ENCODE results near the gene NALF2.
A peak's percentile ranks its signal among the peaks of the same experiment; 100 is the strongest.

The NALF2 gene

GRCh38 chrX:69530306-69530705 lies 26.2 kb downstream of the NALF2 start:
- no peak for DNase-seq (ENCODE audit: low spot score)

GRCh38 chrX:69531031-69531755 lies 27.1 kb downstream of the NALF2 start:
- DNase-seq (ENCODE audit: low spot score) = no peak

GRCh38 chrX:69535661-69536060 lies 31.5 kb downstream of the NALF2 start:
- DNase-seq (ENCODE audit: low spot score) = no peak

DNA sequence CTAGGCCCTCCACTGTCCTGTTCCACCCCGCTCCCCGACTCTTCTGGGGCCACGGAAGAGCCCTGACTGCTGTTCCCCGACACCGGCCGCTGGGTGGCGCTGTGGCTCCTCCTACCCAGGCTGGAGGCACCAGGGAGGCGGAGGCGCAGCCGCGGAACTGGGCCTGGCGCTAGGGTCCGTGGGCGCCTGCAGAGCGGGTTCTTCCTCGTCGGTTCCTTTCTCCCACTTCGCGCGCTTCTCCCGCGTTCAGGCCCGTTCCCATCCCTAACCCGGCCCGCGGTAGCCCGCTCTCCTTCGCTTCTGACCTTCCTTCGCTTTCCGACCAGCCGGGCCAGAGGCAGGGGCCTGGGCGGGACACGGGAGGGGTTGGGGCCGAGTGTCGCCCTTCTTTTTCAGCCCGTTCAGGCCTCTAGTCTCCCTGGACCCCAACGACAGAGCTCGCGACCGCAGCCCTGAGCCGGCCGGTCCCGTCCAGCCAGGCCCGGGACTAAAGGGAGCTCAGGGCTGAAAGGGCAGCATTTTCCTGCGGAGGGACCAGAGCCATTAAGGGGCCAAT lies 34.3 kb downstream of the NALF2 start:
- peak; percentile 69 for DNase-seq (ENCODE audit: low spot score)

GRCh38 chrX:69539437-69539836 lies 35.3 kb downstream of the NALF2 start:
- peak; percentile 21 for DNase-seq (ENCODE audit: low spot score)

- no peak for DNase-seq (ENCODE audit: low spot score)
These were observed 37.8 kb downstream of the NALF2 start for GRCh38 chrX:69541956-69542355.

DNA sequence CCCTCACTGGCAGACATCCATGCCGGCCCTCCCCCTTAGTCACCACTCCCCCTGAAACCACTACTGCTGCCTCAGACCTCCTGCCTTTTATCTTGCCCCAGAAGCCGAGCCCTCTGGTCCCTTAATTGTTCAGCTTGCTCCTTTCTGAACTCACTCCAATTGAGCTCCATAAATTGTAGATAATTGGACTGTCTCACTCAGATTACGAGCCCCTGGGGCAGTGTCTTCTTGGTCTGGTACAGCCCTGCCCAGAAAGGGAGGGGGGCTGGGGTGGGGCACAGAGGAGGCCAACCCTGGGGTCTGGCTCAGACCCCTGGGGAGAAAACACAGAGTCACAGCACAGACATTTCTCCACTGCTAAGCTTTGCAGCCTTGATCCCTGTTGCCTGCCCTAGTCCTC lies 39.4 kb downstream of the NALF2 start:
- no peak for DNase-seq (ENCODE audit: low spot score)

DNA sequence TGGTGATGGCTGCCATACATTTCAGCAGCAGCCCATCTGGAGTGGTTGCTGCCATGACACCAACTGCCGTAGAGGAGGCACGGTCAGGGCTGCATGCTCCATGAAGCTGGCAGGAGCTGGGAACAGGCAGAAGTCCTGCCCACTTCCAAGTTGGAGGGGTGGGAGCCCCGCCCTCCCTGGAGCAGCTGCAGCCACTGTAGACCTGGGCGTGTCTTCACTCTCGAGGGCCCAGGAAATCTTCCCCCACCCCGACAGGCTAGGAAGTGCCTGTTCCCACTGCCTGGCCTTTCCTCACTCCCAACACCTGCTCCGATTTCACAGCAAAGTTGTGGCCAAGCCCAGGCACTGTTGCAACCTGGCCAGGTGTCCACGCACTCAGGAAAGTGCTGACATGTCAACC lies 42.3 kb downstream of the NALF2 start:
- DNase-seq (ENCODE audit: low spot score) = no peak

- no peak for DNase-seq (ENCODE audit: low spot score)
These were observed 42.9 kb downstream of the NALF2 start for GRCh38 chrX:69546978-69547377.

DNA sequence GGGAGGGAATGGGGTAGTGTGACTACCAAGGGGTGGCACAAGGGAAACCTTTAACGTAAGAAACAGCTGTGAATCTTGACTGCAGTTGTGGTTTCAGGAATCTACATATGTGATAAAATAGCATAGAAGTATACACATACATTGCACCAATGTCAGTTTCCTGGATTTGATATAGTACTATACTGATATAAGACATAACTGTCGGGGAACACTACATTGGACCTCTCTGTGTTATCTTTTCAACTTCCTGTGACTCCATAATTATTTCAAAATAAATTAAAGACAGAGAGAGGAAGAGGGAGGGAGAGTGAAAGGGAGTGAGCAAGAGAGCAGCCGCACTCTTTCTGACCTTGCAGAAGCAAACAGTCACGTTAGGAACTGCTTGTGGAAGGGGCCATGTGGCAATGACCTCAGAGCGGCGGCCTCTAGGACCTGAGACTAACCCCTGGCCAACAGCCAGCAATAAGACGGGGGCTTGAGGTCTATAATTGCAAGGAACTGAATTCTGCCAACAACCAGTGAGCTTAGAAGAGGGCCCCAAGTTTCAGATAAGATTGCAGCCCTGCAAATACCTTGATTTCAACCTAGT lies 47.4 kb downstream of the NALF2 start:
- DNase-seq (ENCODE audit: low spot score) = no peak

DNA sequence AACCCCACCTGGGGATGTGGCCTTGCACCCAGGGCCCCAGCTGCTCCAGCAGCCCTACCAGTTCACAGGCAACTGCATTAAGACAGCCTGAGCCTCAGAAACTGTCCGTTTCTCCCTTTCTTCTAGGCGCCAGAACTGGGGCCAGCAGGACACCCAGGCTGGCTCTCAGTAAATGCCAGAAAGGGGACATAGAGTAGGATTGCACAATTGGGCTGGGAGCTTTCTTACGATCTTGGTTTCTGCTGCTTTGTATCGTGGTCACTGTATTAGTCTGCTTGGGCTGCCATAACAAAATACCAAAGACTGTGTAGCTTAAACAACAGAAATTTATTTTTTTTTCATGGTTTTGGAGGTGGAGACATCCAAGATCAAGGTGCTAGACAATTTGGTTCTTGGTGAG lies 48.4 kb downstream of the NALF2 start:
- DNase-seq (ENCODE audit: low spot score) = no peak
